Keratinocyte (primary cell): Measurements from ENCODE around the gene HOMER3. TPM values are rescaled to one million over a fixed set of nuclear protein-coding genes. Genes with fewer than 3 reads are reported as not detected.

Experiments used
- DNase-seq: peaks from one replicate; pipeline ENCODE4 v3.0.0-alpha.2; 2011; ENCODE audit warnings: low read depth, missing footprints, low spot score
- FAIRE-seq: peaks from 2 replicates; lab custom pipeline; 2011; peaks lifted over from hg19 to GRCh38; lab: Jason Lieb, UNC
- H2AFZ ChIP-seq: 2 replicates; pipeline ENCODE4 v1.6.0; 2012; ENCODE audit warnings: low read length, control low read depth, inconsistent platforms; ENCODE audit not compliant: control insufficient read depth
- H3K27ac ChIP-seq: 2 replicates; pipeline ENCODE4 v1.5.1; 2011; ENCODE audit warnings: low read length; ENCODE audit not compliant: control insufficient read depth, insufficient read depth
- H3K27me3 ChIP-seq: 3 replicates; pipeline ENCODE4 v1.6.0; 2011; ENCODE audit warnings: low read length; ENCODE audit not compliant: control insufficient read depth, insufficient read depth; ENCODE audit errors: extremely low read depth
- H3K36me3 ChIP-seq, 2 experiments: 2 replicates in 1 of 2; 3 replicates in 1 of 2; pipeline ENCODE4 v1.5.1; 2011; ENCODE audit warnings: low read length in 2 of 2, mild to moderate bottlenecking in 1 of 2; ENCODE audit not compliant: control insufficient read depth in 2 of 2, insufficient read depth in 2 of 2; ENCODE audit errors: extremely low read depth in 1 of 2
- H3K4me1 ChIP-seq: 3 replicates; pipeline ENCODE4 v1.5.1; 2011; ENCODE audit warnings: low read length; ENCODE audit not compliant: control insufficient read depth, insufficient read depth; ENCODE audit errors: extremely low read depth
- H3K4me2 ChIP-seq: 3 replicates; pipeline ENCODE4 v1.6.0; 2011; ENCODE audit warnings: low read depth, low read length; ENCODE audit not compliant: control insufficient read depth, insufficient read depth; ENCODE audit errors: extremely low read depth
- H3K4me3 ChIP-seq, 3 experiments: fragments of 200-600 bp in 1 of 3; sonication (generic) in 1 of 3; 2 replicates in 2 of 3; 3 replicates in 1 of 3; pipeline ENCODE4 v1.5.1; 2011 to 2016; ENCODE audit warnings: low read length in 3 of 3, mild to moderate bottlenecking in 3 of 3, control low read depth in 2 of 3, inconsistent platforms in 1 of 3, low read depth in 1 of 3, mixed read lengths in 1 of 3, mixed run types in 1 of 3, moderate library complexity in 1 of 3; ENCODE audit not compliant: control insufficient read depth in 2 of 3, insufficient read depth in 2 of 3; ENCODE audit errors: extremely low read depth in 1 of 3
- H3K79me2 ChIP-seq: 2 replicates; pipeline ENCODE4 v1.6.0; 2012; ENCODE audit warnings: low read length; ENCODE audit not compliant: control insufficient read depth, insufficient read depth
- H3K9ac ChIP-seq: 3 replicates; pipeline ENCODE4 v1.6.0; 2011; ENCODE audit warnings: low read length; ENCODE audit not compliant: control insufficient read depth, insufficient read depth; ENCODE audit errors: extremely low read depth
- H3K9me1 ChIP-seq: 3 replicates; pipeline ENCODE4 v1.6.0; 2011; ENCODE audit warnings: low read length; ENCODE audit not compliant: control insufficient read depth, insufficient read depth; ENCODE audit errors: extremely low read depth
- H3K9me3 ChIP-seq: 2 replicates; pipeline ENCODE4 v1.5.1; 2012; ENCODE audit warnings: low read depth, low read length; ENCODE audit not compliant: control insufficient read depth
- H4K20me1 ChIP-seq: 3 replicates; pipeline ENCODE4 v1.6.0; 2011; ENCODE audit warnings: low read length; ENCODE audit not compliant: control insufficient read depth, insufficient read depth; ENCODE audit errors: extremely low read depth
- CTCF ChIP-seq, 3 experiments: IDR thresholded peaks in 1 of 3; conservative IDR thresholded peaks in 1 of 3; optimal IDR thresholded peaks in 1 of 3; 2 replicates in 2 of 3; 3 replicates in 1 of 3; pipeline versions ENCODE3 to v1.5.1; 2011; ENCODE audit warnings: low read length in 3 of 3, mild to moderate bottlenecking in 3 of 3, moderate library complexity in 2 of 3, control low read depth in 1 of 3, inconsistent platforms in 1 of 3; ENCODE audit not compliant: insufficient read depth in 2 of 3; ENCODE audit errors: extremely low read depth in 1 of 3
- EZH2 ChIP-seq: IDR thresholded peaks from one replicate; pipeline ENCODE4 v1.6.1; 2012; ENCODE audit warnings: inconsistent platforms, mild to moderate bottlenecking, low read length, moderate library complexity
- dilution Hi-C: fragments of 300-500 bp; cut with MboI; formaldehyde crosslinking; loops from one replicate; pipeline ENCODE4 v1.7.0; 2020; ENCODE audit warnings: low sequenced_read_pairs; ENCODE audit not compliant: extremely low pct_ligation_motif_present
- polyA plus RNA-seq, 5 experiments: library from polyadenylated mRNA; depleted of rRNA in 3 of 5; stranded (reverse) in 3 of 5; stranded (forward) in 1 of 5; unstranded in 1 of 5; fragments of >200 nt; gene quantifications; 1 replicate in 1 of 5; 2 replicates in 3 of 5; 3 replicates in 1 of 5; pipeline versions ENCODE4 v1.2.1 to v1.2.3, GENCODE V29; 2011 to 2012; ENCODE audit warnings: missing spikeins in 2 of 5, low read depth in 1 of 5, low replicate concordance in 1 of 5

HOMER3 gene
- polyA plus RNA-seq, 1 donor (not counting 4 experiments of a cell fraction or from before 2014, with no cell fraction given), result 119 TPM

- Histone ChIP-seq H3K9ac (no peak overlapping the region), H3K4me1 (no peaks in the 10 kb centered on the region), H3K9me1 (no peaks in the 10 kb centered on the region), H3K9me3 (no peaks in the 10 kb centered on the region), H3K4me2 (no peak overlapping the region), H3K27me3 (no peaks in the 10 kb centered on the region), H3K4me3 (no peak overlapping the region), H3K36me3 (peaks cover 39 to 41% of the 10 kb centered on the region in 2 experiments), H4K20me1 (no peaks in the 10 kb centered on the region), H3K27ac (no peak overlapping the region), H2AFZ (no peak overlapping the region), H3K79me2 (peaks cover 23% of the 10 kb centered on the region)
- DNase-seq, result no peak
- dilution Hi-C loops, result no loop called here
- FAIRE-seq, result no peak
- TF ChIP-seq CTCF (optimal IDR thresholded peaks at IDR 0.05 in 1 of 3, IDR thresholded peaks at IDR 0.05 in 1 of 3, conservative IDR thresholded peaks at IDR 0.05 in 1 of 3; ENCODE audit: extremely low read depth in 1 of 3, insufficient read depth in 2 of 3, low read length in 3 of 3), result no peak
- TF ChIP-seq EZH2, result no peak
These were observed 31.0 kb downstream of the HOMER3 start for GRCh38 chr19:18910010-18910409.

- dilution Hi-C loops, result no loop called here
- no peak for TF ChIP-seq EZH2
- TF ChIP-seq CTCF (optimal IDR thresholded peaks at IDR 0.05 in 1 of 3, IDR thresholded peaks at IDR 0.05 in 1 of 3, conservative IDR thresholded peaks at IDR 0.05 in 1 of 3; ENCODE audit: extremely low read depth in 1 of 3, insufficient read depth in 2 of 3, low read length in 3 of 3), result no peak
- Histone ChIP-seq H3K4me2 (no peak overlapping the region), H3K27ac (no peak overlapping the region), H3K27me3 (no peaks in the 10 kb centered on the region), H3K4me3 (no peak overlapping the region), H3K79me2 (peaks cover 15% of the 10 kb centered on the region), H3K36me3 (peaks cover 39 to 45% of the 10 kb centered on the region in 2 experiments), H3K9me3 (no peaks in the 10 kb centered on the region), H2AFZ (no peak overlapping the region), H3K9me1 (no peaks in the 10 kb centered on the region), H4K20me1 (no peaks in the 10 kb centered on the region), H3K4me1 (no peaks in the 10 kb centered on the region), H3K9ac (no peak overlapping the region)
- DNase-seq (no peak), FAIRE-seq (no peak)
These were observed 31.9 kb downstream of the HOMER3 start for GRCh38 chr19:18908917-18909619.
